ENCODE results near the gene GJC2. TPM values are rescaled to one million over a fixed set of nuclear protein-coding genes. Genes with fewer than 3 reads are reported as not detected.

GJC2 gene
- total and polyA plus RNA-seq, 2 donors (not counting 3 experiments of a cell fraction or from before 2014, with no cell fraction given), result 0.58 to 1.2 TPM

DNA sequence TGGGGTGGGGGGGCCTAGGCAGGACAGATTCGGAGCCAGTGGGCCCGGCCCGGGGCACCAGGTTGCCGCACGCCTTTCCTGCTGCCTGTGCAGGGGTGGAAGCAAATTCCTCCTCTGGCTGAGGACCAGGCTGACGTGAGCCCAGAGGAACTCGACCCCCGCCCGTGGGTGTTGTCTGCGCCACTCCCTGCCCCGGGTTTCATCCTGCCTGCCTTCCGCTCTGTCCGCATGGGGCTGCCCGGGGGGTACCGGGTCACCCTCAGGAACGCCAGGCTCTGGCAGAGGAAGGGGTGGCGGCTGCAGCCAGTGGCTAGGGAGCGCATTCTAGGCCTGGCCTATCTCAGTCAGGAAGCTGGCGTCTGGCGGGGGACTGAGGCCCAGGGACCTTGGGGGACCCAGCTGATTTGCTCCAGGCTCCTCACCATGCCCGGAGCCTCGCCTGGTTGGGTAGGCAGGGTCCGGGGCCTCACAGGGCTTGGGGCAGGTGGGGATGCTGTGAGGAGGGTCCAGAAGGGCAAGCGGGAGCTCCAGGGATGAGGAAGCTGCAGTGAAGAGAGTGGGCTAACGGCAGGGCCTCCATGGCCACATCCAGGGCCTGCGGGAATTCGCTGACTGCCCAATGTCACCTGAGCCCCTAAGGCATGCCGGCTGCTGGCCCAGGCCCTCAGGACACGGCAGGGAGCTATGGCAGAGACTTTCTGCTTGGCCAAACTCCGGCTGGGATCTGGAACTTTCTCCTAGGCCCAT lies 13.4 kb downstream of the GJC2 start:
- TF ChIP-seq POLR2AphosphoS5 (IDR thresholded peaks at IDR 0.05; ENCODE audit: insufficient read depth, low read depth, low read length) (peak; percentile 65), JUN (IDR thresholded peaks at IDR 0.05; ENCODE audit: borderline replicate concordance, insufficient read depth, insufficient read length, low read depth) (no peak), POLR2A (IDR thresholded peaks at IDR 0.05; ENCODE audit: low read depth, low read length) (peak; percentile 25)
- TF ChIP-seq, protein P1, sequence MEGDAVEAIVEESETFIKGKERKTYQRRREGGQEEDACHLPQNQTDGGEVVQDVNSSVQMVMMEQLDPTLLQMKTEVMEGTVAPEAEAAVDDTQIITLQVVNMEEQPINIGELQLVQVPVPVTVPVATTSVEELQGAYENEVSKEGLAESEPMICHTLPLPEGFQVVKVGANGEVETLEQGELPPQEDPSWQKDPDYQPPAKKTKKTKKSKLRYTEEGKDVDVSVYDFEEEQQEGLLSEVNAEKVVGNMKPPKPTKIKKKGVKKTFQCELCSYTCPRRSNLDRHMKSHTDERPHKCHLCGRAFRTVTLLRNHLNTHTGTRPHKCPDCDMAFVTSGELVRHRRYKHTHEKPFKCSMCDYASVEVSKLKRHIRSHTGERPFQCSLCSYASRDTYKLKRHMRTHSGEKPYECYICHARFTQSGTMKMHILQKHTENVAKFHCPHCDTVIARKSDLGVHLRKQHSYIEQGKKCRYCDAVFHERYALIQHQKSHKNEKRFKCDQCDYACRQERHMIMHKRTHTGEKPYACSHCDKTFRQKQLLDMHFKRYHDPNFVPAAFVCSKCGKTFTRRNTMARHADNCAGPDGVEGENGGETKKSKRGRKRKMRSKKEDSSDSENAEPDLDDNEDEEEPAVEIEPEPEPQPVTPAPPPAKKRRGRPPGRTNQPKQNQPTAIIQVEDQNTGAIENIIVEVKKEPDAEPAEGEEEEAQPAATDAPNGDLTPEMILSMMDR (IDR thresholded peaks at IDR 0.05; ENCODE audit: extremely low read depth in 1 of 2, insufficient read depth in 1 of 2, low read depth in 1 of 2, low read length in 2 of 2), result no peak
- no peaks in the 10 kb centered on the region for H3K9me1 ChIP-seq (replicated peaks; ENCODE audit: control insufficient read depth, extremely low read depth, insufficient read depth, low read length)
- dilution Hi-C loops (cut with MboI; ENCODE audit: extremely low pct_ligation_motif_present, low sequenced_read_pairs), result no loop called here
- peak overlapping the region; percentile 25 for H2AFZ ChIP-seq (ENCODE audit: low read depth, low read length)
- intact Hi-C loops (cut with micrococcal nuclease), result loop anchor here (10.0 kb wide), 1 partner anchor 378 kb away; no protein-coding TSS in a partner anchor
- H3K4me3 ChIP-seq (replicated peaks in 1 of 3; ENCODE audit: insufficient read depth in 1 of 3, low read depth in 1 of 3, low read length in 3 of 3), result no peak overlapping the region
- no peaks in the 10 kb centered on the region for H3K9me3 ChIP-seq (replicated peaks; ENCODE audit: control insufficient read depth, insufficient read depth, low read length)
- FAIRE-seq (peak; percentile 81), DNase-seq (ENCODE audit: low read depth, low spot score) (peak; percentile 44)
- peaks cover 10% of the 10 kb centered on the region for H3K79me2 ChIP-seq (ENCODE audit: control insufficient read depth, insufficient read depth, low read length)
- POLR2A ChIA-PET, result no interaction called here
- peak overlapping the region; percentile 9 for H3K4me2 ChIP-seq (ENCODE audit: insufficient read depth, low read length)
- H3K4me1 ChIP-seq (ENCODE audit: control insufficient read depth, extremely low read depth, insufficient read depth, low read length), result peaks cover 29% of the 10 kb centered on the region
- H3K9ac ChIP-seq (replicated peaks; ENCODE audit: extremely low read depth, insufficient read depth, low read length), result peak overlapping the region; percentile 17
- no TSS peak for BruUV-seq (replicated peaks)
- no peaks in the 10 kb centered on the region for H4K20me1 ChIP-seq (replicated peaks; ENCODE audit: control insufficient read depth, extremely low read depth, insufficient read depth, low read length)
- H3K27ac ChIP-seq (ENCODE audit: insufficient read depth, low read depth, low read length), result peak overlapping the region; percentile 51
- CTCF ChIA-PET, result interaction anchor here (0.8 to 1.2 kb wide), 5 partner anchors 11 to 164 kb away, joined by 3 to 5 read pairs (median 4); partner anchors contain the start of gene GUK1
- no peaks in the 10 kb centered on the region for H3K36me3 ChIP-seq (ENCODE audit: control insufficient read depth in 2 of 2, extremely low read depth in 1 of 2, insufficient read depth in 2 of 2, low read length in 2 of 2)
- no peaks in the 10 kb centered on the region for H3K27me3 ChIP-seq (ENCODE audit: control insufficient read depth in 2 of 2, insufficient read depth in 2 of 2, low read length in 2 of 2)

Data from endothelial cell of umbilical vein (primary cell).